Muscle layer of duodenum (tissue), 2 donors: ENCODE data around the gene CRYBG1.

Experiments
- H3K27ac ChIP-seq: one replicate; pipeline ENCODE4 v1.7.0; 2013; ENCODE audit warnings: mild to moderate bottlenecking, low read length
- H3K27me3 ChIP-seq: one replicate; pipeline ENCODE4 v1.7.0; 2013; ENCODE audit warnings: low read depth, mild to moderate bottlenecking, control low read depth, low read length
- H3K36me3 ChIP-seq, 2 donors: one replicate each; pipeline ENCODE4 v1.7.0; 2013; ENCODE audit warnings: low read length in 2 of 2, control low read depth in 1 of 2, mild to moderate bottlenecking in 1 of 2; ENCODE audit not compliant: insufficient read depth in 2 of 2, control insufficient read depth in 1 of 2
- H3K4me1 ChIP-seq, 2 donors: one replicate each; pipeline ENCODE4 v1.7.0; 2013; ENCODE audit warnings: low read length in 2 of 2, mild to moderate bottlenecking in 2 of 2, control low read depth in 1 of 2, moderate library complexity in 1 of 2; ENCODE audit not compliant: insufficient read depth in 2 of 2, control insufficient read depth in 1 of 2
- H3K4me3 ChIP-seq, 2 donors: one replicate each; pipeline ENCODE4 v1.7.0; 2013; ENCODE audit warnings: low read length in 2 of 2, low read depth in 1 of 2, mild to moderate bottlenecking in 1 of 2
- H3K9me3 ChIP-seq, 2 donors: one replicate each; pipeline ENCODE4 v1.7.0; 2013; ENCODE audit warnings: low read length in 2 of 2, control low read depth in 1 of 2, mild to moderate bottlenecking in 1 of 2; ENCODE audit not compliant: control insufficient read depth in 1 of 2
- donor health status: healthy.

CRYBG1 gene

DNA sequence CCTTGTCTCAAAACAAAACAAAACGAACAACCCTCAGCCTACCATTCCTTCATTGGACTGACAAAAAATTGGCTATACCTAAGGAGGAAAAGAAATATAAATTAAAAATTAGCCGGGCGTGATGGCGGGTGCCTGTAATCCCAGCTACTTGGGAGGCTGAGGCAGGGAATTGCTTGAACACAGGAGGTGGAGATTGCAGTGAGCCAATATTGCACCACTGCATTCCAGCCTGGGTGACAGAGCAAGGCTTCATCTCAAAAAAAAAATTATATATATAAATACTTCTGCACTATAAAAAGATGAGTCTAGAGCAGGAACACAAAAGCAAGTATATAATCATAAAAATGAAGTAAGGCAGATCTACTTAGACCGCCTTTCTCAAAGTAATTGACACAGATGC is 109.8 kb downstream of the CRYBG1 start:
- Histone ChIP-seq H3K4me3 (no peak overlapping the region), H3K27me3 (no peaks in the 10 kb centered on the region), H3K36me3 (no peaks in the 10 kb centered on the region), H3K27ac (no peak overlapping the region), H3K4me1 (no peaks in the 10 kb centered on the region), H3K9me3 (no peaks in the 10 kb centered on the region)

DNA sequence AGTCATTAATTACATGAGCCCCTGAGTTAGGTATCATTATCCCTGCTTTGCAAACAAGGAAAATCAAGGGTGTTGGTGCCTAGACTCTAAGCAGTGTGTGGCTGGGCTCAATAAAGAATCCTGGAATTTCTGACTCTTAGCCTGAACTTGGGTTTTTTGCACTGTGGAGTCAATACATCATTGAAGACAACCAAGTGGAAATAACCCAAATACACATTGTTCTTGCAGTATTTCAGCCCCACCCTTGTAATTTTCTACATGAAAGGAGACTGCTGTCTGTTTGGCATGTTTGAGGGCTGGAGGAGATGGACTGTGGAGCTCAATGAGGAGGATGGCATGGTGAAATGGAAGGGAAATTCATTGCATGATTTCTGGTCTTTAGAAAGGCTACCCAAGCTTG is 110.3 kb downstream of the CRYBG1 start:
- Histone ChIP-seq H3K9me3 (no peaks in the 10 kb centered on the region), H3K4me1 (no peaks in the 10 kb centered on the region), H3K4me3 (no peak overlapping the region), H3K27me3 (no peaks in the 10 kb centered on the region), H3K36me3 (no peaks in the 10 kb centered on the region), H3K27ac (no peak overlapping the region)

DNA sequence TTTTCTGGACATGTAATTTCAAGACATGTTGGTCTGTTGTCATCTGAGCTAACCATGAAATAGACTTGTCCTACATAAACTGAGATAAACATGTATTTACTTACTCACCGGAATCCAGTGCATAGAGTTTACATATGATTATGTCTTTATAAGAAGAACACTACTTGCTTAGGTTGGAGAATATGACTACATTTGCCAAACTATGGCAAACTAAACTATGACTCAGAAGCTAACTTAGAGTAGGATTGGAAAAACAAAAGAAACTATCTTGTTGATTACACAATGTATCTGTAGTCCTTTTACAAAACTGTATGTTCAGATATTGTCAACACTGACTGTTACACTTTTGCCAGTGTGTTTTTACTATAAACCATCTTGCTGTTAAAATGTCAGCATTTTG is 113.3 kb downstream of the CRYBG1 start:
- no peak overlapping the region for H3K27ac ChIP-seq
- no peaks in the 10 kb centered on the region for H3K4me1 ChIP-seq
- H3K4me3 ChIP-seq: no peak overlapping the region
- no peaks in the 10 kb centered on the region for H3K9me3 ChIP-seq
- H3K27me3 ChIP-seq: no peaks in the 10 kb centered on the region
- no peaks in the 10 kb centered on the region for H3K36me3 ChIP-seq

DNA sequence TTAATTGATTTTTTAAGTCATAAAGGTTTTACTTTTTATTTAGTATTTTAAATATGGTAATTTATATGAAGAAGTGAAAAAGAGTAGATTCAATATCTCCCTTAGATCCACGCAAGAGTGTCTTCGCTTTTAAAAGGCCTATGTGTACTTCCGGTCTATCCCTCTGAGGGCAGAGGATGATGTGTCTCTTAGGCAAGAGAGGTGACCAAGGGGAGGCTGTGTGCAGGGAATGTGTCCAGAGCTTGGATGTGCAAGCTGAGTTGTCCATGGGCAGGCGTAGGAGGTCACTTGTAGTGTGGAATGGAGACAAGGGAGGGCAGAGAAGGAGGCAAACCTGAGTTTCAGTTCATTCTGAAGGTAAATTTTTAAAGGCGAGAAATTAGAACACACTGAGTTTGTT is 113.9 kb downstream of the CRYBG1 start:
- H3K9me3 ChIP-seq: no peaks in the 10 kb centered on the region
- no peak overlapping the region for H3K27ac ChIP-seq
- no peak overlapping the region for H3K4me3 ChIP-seq
- H3K4me1 ChIP-seq: no peaks in the 10 kb centered on the region
- no peaks in the 10 kb centered on the region for H3K36me3 ChIP-seq
- H3K27me3 ChIP-seq: no peaks in the 10 kb centered on the region

DNA sequence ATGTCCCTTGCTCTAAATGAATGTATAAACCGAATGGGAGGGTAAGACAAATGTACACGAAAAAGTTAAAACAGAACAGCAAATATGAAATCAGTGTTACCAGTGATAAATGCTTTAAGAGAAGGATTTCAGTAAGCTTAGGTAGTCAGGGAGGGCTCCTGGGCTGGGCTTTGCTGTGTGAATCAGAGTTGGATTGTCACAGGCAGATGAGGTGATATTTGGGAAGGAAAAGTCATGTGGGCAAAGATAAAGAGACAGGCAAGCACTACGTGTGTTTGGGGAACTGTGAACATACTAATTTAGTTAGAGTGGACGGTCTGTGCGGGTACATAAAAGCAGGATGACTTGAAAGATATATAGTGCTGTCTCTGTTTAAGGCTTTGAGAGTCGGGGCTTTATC is 114.8 kb downstream of the CRYBG1 start:
- H3K27me3 ChIP-seq: no peaks in the 10 kb centered on the region
- H3K4me1 ChIP-seq: no peaks in the 10 kb centered on the region
- no peak overlapping the region for H3K4me3 ChIP-seq

DNA sequence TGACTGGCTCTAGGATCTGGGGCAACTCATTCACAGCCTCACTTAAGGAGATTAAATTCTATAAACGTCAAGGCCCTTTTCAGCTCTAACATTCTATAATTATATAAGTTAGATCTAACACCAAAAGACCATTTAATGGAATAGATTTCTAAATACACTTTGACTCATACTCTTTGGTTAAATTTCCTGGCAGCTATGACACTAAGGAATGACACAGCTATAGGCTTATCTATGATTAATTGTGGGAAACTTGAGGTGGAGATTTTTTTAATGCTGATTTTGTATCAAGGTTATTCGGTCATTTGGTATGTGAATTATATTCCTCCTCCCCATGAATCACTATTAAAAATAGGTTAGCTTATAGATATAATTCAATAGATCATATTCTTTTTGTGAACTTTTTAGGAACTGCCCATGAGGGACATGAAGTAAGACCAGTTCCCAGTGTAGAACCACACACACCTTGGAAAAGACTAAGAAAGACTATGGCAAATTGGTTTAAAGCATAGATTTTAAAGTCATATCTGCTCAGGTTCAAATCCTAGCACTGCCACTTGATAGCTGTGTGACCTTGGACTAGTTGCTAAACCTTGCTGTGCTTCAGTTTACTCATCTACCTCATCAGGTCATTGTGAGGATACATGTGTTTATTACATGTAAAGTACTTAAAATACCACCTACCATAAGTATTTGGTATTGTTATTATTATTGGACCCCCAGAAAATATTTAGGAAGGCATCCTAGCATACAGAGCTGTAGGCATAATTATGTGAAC is 116.0 kb downstream of the CRYBG1 start:
- no peaks in the 10 kb centered on the region for H3K4me1 ChIP-seq

More for the DNA sequence above, 114.8 kb downstream of the CRYBG1 start:
- Histone ChIP-seq H3K36me3 (no peaks in the 10 kb centered on the region), H3K9me3 (no peaks in the 10 kb centered on the region), H3K27ac (no peak overlapping the region)

DNA sequence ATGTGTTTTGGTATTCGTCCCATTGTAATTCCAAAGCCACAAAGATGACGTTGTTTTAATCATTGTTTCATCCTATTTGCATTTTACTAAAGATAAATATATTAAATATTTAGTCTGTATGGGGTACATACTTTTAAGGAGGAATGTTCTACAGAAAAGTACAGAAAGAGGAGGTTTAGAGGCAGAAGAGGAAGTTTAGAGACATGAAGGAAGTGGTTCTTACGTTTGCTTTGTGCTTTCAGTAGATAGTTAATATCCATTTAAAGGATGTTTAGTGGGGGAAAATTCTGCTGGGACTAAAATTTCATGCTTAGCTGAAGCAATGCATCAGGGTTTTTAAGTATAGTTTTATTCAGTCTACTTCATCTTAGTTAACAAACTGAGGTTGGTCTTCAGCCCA is 116.6 kb downstream of the CRYBG1 start:
- H3K4me3 ChIP-seq: no peak overlapping the region
- H3K36me3 ChIP-seq: no peaks in the 10 kb centered on the region
- no peak overlapping the region for H3K27ac ChIP-seq
- no peaks in the 10 kb centered on the region for H3K4me1 ChIP-seq
- no peaks in the 10 kb centered on the region for H3K27me3 ChIP-seq
- no peaks in the 10 kb centered on the region for H3K9me3 ChIP-seq

More for the DNA sequence above, 116.0 kb downstream of the CRYBG1 start:
- Histone ChIP-seq H3K36me3 (no peaks in the 10 kb centered on the region), H3K9me3 (no peaks in the 10 kb centered on the region), H3K27me3 (no peaks in the 10 kb centered on the region), H3K4me3 (no peak overlapping the region), H3K27ac (no peak overlapping the region)

DNA sequence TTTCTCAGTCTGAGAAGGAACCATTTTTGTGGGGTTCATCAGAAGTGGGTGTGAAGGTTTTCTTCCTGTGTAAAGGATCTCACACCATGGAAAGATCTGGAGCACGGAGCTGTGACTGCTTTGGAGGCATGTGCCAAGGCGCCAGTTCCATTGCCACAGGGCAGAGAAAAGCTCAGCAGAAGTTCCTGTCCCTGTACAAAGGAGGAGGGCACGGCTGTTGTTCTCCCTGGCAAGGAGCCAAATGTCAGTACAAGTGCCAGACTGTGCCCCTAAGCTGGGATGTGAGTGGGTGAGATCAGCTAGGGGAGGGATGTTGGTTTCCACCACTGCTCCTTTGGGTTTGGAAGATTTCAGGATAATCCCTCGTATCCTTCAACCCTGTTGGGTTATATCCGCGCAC is 117.3 kb downstream of the CRYBG1 start:
- H3K36me3 ChIP-seq: no peaks in the 10 kb centered on the region
- H3K27me3 ChIP-seq: no peaks in the 10 kb centered on the region
- no peaks in the 10 kb centered on the region for H3K9me3 ChIP-seq
- H3K4me3 ChIP-seq: no peak overlapping the region
- H3K27ac ChIP-seq: no peak overlapping the region
- H3K4me1 ChIP-seq: no peaks in the 10 kb centered on the region

DNA sequence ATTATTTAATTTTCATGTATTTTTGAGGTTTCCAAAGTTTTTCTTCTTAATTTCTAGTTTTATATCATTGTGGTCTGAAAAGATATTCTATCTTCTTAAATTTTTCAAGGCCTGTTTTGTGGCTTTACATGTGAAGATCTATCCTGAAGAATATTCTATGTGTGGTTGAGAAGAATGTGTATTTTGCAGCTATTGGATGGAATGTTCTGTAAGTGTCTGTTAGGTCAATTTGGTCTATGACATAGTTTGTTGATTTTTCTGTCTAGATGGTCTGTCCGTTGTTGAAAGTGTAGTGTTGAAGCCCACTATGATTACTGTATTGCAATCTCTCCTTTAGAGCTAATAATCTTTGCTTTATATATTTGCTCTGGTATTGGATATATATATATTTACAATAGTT is 125.7 kb downstream of the CRYBG1 start:
- Histone ChIP-seq H3K9me3 (no peaks in the 10 kb centered on the region), H3K36me3 (no peaks in the 10 kb centered on the region), H3K27ac (no peak overlapping the region), H3K27me3 (no peaks in the 10 kb centered on the region), H3K4me1 (no peaks in the 10 kb centered on the region), H3K4me3 (no peak overlapping the region)

DNA sequence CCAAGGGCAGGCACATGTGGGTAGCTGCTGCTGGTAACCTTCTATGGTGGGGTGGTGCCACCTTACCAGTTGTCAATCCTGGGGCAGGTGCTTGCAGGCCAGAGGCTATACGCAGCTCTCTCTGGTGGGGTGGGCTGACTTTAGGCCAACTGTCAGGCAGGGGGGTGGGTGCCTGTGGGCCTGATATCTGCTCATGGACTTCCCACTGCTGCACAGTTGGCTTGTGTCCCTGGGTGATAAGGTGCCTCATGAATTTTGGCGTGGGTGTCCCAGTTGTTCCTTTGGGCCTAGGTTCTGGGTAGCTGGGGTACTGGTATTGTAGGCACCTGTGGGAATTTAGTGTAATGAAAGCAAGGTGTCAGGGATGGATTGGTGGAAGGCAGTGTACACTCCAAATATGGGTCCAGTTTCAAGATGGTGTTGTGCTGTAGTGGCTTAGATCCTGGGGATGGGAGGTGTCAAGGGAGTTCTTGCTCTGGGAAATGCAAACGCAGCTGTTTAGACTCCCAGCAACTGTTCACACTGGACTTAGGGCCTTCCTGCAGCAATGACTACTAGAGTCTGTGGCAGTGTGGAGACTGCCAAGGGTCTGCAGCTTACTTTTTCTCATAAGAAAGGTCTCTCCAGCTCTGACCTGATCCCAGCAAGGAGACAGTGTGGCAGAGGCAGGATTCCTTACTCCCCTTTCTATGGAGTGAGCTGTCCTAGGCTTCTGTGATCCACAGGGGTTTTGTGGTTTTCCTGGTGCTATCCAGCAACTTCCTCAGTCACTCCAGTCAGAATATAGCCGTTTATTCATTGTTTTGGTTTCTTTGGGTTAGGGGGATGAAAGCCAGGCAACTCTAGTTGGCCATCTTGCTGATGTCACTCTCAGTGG is 128.2 kb downstream of the CRYBG1 start:
- Histone ChIP-seq H3K4me3 (no peak overlapping the region), H3K9me3 (no peaks in the 10 kb centered on the region), H3K4me1 (no peaks in the 10 kb centered on the region), H3K27ac (no peak overlapping the region), H3K36me3 (no peaks in the 10 kb centered on the region), H3K27me3 (no peaks in the 10 kb centered on the region)

DNA sequence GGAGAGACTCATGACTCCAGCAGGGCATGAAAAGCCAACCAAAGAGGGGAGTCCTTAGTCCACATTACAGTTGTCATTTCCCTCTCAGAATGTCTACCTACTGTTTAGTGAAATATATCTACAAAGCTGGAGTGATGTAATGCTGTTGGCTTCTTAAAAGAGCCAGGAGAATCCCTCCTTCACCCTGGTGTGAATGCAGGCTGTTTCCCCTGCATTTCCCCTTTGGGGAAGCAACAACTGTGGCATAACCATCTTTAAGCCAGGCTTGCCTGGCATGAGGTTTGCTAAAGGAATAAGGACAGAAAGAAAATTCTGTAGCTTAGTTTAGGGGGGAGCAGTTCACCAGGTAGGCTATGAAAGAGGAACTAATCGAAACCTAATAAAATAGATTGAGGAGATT is 129.5 kb downstream of the CRYBG1 start:
- Histone ChIP-seq H3K27me3 (no peaks in the 10 kb centered on the region), H3K36me3 (no peaks in the 10 kb centered on the region), H3K4me3 (no peak overlapping the region), H3K4me1 (no peaks in the 10 kb centered on the region), H3K9me3 (no peaks in the 10 kb centered on the region), H3K27ac (no peak overlapping the region)
